Natural killer cell (primary cell): Measurements from ENCODE around the gene TMEM120A. TPM values are rescaled to one million over a fixed set of nuclear protein-coding genes. Genes with fewer than 3 reads are reported as not detected.

ENCODE experiments used
- ATAC-seq, 3 donors: fragments of 150-1000 bp in 2 of 3; fragments of 200-7000 bp in 1 of 3; cut with Tn5 transposase; 1 replicate in 1 of 3; 2 replicates in 2 of 3; pipeline ENCODE4 v1.10.0; 2021; ENCODE audit warnings: mild to moderate bottlenecking in 2 of 3, moderate library complexity in 2 of 3
- DNase-seq, 2 donors: peaks; one replicate each; pipeline versions ENCODE4 v3.0.0 to v3.0.0-alpha.2; 2013 to 2021; ENCODE audit warnings: mixed read lengths in 1 of 2
- H3K27ac ChIP-seq: one replicate; pipeline ENCODE4 v1.5.1; 2013; ENCODE audit warnings: mild to moderate bottlenecking, low read length
- H3K27me3 ChIP-seq: one replicate; pipeline ENCODE4 v1.6.1; 2013; ENCODE audit warnings: low read length; ENCODE audit not compliant: control insufficient read depth, insufficient read depth
- H3K36me3 ChIP-seq: one replicate; pipeline ENCODE4 v1.6.1; 2013; ENCODE audit warnings: low read length; ENCODE audit not compliant: control insufficient read depth, insufficient read depth
- H3K4me1 ChIP-seq: one replicate; pipeline ENCODE4 v1.6.1; 2013; ENCODE audit warnings: low read length; ENCODE audit not compliant: control insufficient read depth, insufficient read depth
- H3K4me3 ChIP-seq: one replicate; pipeline ENCODE4 v1.5.1; 2013; ENCODE audit warnings: low read length
- H3K9me3 ChIP-seq: one replicate; pipeline ENCODE4 v1.6.1; 2013; ENCODE audit warnings: low read length; ENCODE audit not compliant: control insufficient read depth, insufficient read depth
- H3K27ac Mint-ChIP-seq, 2 donors: one replicate each; pipeline ENCODE4 v1.8.0; 2022; ENCODE audit warnings: mild to moderate bottlenecking in 2 of 2, mixed read lengths in 2 of 2, moderate library complexity in 1 of 2
- H3K27me3 Mint-ChIP-seq, 2 donors: one replicate each; pipeline ENCODE4 v1.8.0; 2022; ENCODE audit warnings: low read depth in 2 of 2, mixed read lengths in 2 of 2
- H3K36me3 Mint-ChIP-seq: one replicate; pipeline ENCODE4 v1.8.0; 2022; ENCODE audit warnings: mixed read lengths
- H3K4me1 Mint-ChIP-seq, 2 donors: one replicate each; pipeline ENCODE4 v1.8.0; 2022; ENCODE audit warnings: mixed read lengths in 2 of 2
- H3K4me3 Mint-ChIP-seq: one replicate; pipeline ENCODE4 v1.8.0; 2022; ENCODE audit warnings: mild to moderate bottlenecking, moderate library complexity, mixed read lengths
- H3K9me3 Mint-ChIP-seq, 2 donors: one replicate each; pipeline ENCODE4 v1.8.0; 2022; ENCODE audit warnings: mixed read lengths in 2 of 2
- CTCF ChIP-seq: fragments of 200-600 bp; IDR thresholded peaks from one replicate; pipeline ENCODE4 v1.8.0; 2022; ENCODE audit warnings: antibody characterized with exemption
- WGBS: methylation state at CpG from one replicate; pipeline ENCODE4 v1.1.7; 2013; ENCODE audit warnings: missing lambda C conversion rate; ENCODE audit not compliant: insufficient coverage; 5-methylcytosine and 5-hydroxymethylcytosine counted together
- intact Hi-C: fragments of 100-400 bp; cut with micrococcal nuclease; formaldehyde crosslinking; loops from one replicate; pipeline ENCODE4 v1.14.2; 2022
- total RNA-seq, 4 donors: library from RNA; stranded (reverse); fragments of 120-200 nt in 1 of 4; gene quantifications; one replicate each; pipeline versions ENCODE4 v1.2.3 to v1.2.4, GENCODE V29; 2013 to 2022

The TMEM120A gene
- total RNA-seq, 3 donors from 2014 or later (not counting 1 experiment from before 2014, with no cell fraction given) = 24.3 to 38.1 (median 34.6) TPM

GRCh38 chr7:75950111-75950681 lies 44.2 kb downstream of the TMEM120A start:
- H3K36me3 ChIP-seq = peaks cover 11% of the 10 kb centered on the region
- Mint-ChIP-seq H3K4me3 (no peak overlapping the region), H3K27me3 (no peaks in the 10 kb centered on the region)

GRCh38 chr7:75948179-75948578 lies 46.2 kb downstream of the TMEM120A start:
- no peaks in the 10 kb centered on the region for H3K9me3 ChIP-seq
- no peaks in the 10 kb centered on the region for H3K27me3 ChIP-seq
- H3K4me3 ChIP-seq = no peak overlapping the region
- no peak overlapping the region for H3K27ac ChIP-seq
- peaks cover 7 to 34% of the 10 kb centered on the region in 2 donors for H3K4me1 Mint-ChIP-seq
- H3K9me3 Mint-ChIP-seq = no peaks in the 10 kb centered on the region
- H3K4me3 Mint-ChIP-seq = no peak overlapping the region
- H3K27ac Mint-ChIP-seq = peak overlapping the region in 1 of 2 donors; percentile 57
- ATAC-seq (no peak), DNase-seq (no peak)
- WGBS = 88% methylated on average over 9 of the region's 9 CpGs
- no peaks in the 10 kb centered on the region for H3K36me3 ChIP-seq
- no peak for TF ChIP-seq CTCF
- H3K27me3 Mint-ChIP-seq = no peaks in the 10 kb centered on the region
- H3K4me1 ChIP-seq = no peaks in the 10 kb centered on the region
- no peaks in the 10 kb centered on the region for H3K36me3 Mint-ChIP-seq
- intact Hi-C loops = no loop called here

More at GRCh38 chr7:75950111-75950681, 44.2 kb downstream of the TMEM120A start:
- no peak overlapping the region for H3K27ac Mint-ChIP-seq
- 93% methylated on average over 15 of the region's 15 CpGs for WGBS
- no peak for DNase-seq
- ATAC-seq = no peak
- Histone ChIP-seq H3K27ac (no peak overlapping the region), H3K27me3 (no peaks in the 10 kb centered on the region), H3K4me1 (peaks cover 5% of the 10 kb centered on the region), H3K4me3 (no peak overlapping the region), H3K9me3 (no peaks in the 10 kb centered on the region)
- H3K4me1 Mint-ChIP-seq = peaks cover 7 to 29% of the 10 kb centered on the region in 2 donors
- H3K36me3 Mint-ChIP-seq = no peaks in the 10 kb centered on the region
- TF ChIP-seq CTCF = no peak
- intact Hi-C loops = no loop called here
- H3K9me3 Mint-ChIP-seq = no peaks in the 10 kb centered on the region

- H3K4me3 ChIP-seq = no peak overlapping the region
- no peak overlapping the region for H3K27ac ChIP-seq
- Mint-ChIP-seq H3K27me3 (no peaks in the 10 kb centered on the region), H3K36me3 (no peaks in the 10 kb centered on the region), H3K9me3 (no peaks in the 10 kb centered on the region), H3K4me1 (peaks cover 7 to 34% of the 10 kb centered on the region in 2 donors), H3K4me3 (no peak overlapping the region), H3K27ac (no peak overlapping the region)
- H3K4me1 ChIP-seq = no peaks in the 10 kb centered on the region
- H3K9me3 ChIP-seq = no peaks in the 10 kb centered on the region
- 73% methylated on average over 8 of the region's 8 CpGs for WGBS
- H3K36me3 ChIP-seq = no peaks in the 10 kb centered on the region
- intact Hi-C loops = no loop called here
- peak in 1 of 2 donors; percentile 28 for DNase-seq
- TF ChIP-seq CTCF = no peak
- no peak for ATAC-seq
- H3K27me3 ChIP-seq = no peaks in the 10 kb centered on the region
Measured at GRCh38 chr7:75946207-75946855, 48.1 kb downstream of the TMEM120A start.
